Calu3 (cell line): ENCODE measurements around the gene AMMECR1L. TPM values are rescaled to one million over a fixed set of nuclear protein-coding genes. Genes with fewer than 3 reads are reported as not detected.
"Not testable (repeated sequence)": the region's sequence is repeated elsewhere in the genome, so short reads cannot be mapped to it uniquely, and the experiment has no call there.

Source experiments
- BruUV-seq: library from RNA; stranded (reverse); fragments of 400-500 nt; replicated peaks from 2 replicates; lab custom pipeline; 2021; lab: Mats Ljungman, UMichigan
- CTCF ChIA-PET: fragments of 300-600 bp; sonication (Branson Sonifier 250); formaldehyde crosslinking; loops from one replicate; lab custom pipeline; 2022; ENCODE audit warnings: antibody characterized with exemption; lab: Charles Lee
- DNase-seq: peaks from one replicate; pipeline ENCODE4 v3.0.0; 2022
- H3K27ac Mint-ChIP-seq: one replicate; pipeline ENCODE4 v1.8.0; 2022; ENCODE audit warnings: mixed read lengths; ENCODE audit not compliant: unreplicated experiment
- H3K27me3 Mint-ChIP-seq: one replicate; pipeline ENCODE4 v1.8.0; 2022; ENCODE audit warnings: mixed read lengths; ENCODE audit not compliant: unreplicated experiment
- H3K36me3 Mint-ChIP-seq: one replicate; pipeline ENCODE4 v1.8.0; 2022; ENCODE audit warnings: mild to moderate bottlenecking, moderate library complexity, mixed read lengths; ENCODE audit not compliant: insufficient read depth, unreplicated experiment
- H3K4me1 Mint-ChIP-seq: one replicate; pipeline ENCODE4 v1.8.0; 2022; ENCODE audit warnings: mild to moderate bottlenecking, low read depth, mixed read lengths; ENCODE audit not compliant: unreplicated experiment
- H3K4me3 Mint-ChIP-seq: one replicate; pipeline ENCODE4 v1.8.0; 2022; ENCODE audit warnings: mild to moderate bottlenecking, low read depth, moderate library complexity, mixed read lengths; ENCODE audit not compliant: unreplicated experiment
- H3K9me3 Mint-ChIP-seq: one replicate; pipeline ENCODE4 v1.8.0; 2022; ENCODE audit warnings: low read depth, mixed read lengths; ENCODE audit not compliant: unreplicated experiment
- intact Hi-C: fragments of 100-400 bp; cut with micrococcal nuclease; formaldehyde crosslinking; loops from one replicate; pipeline ENCODE4 v1.10.0; 2022; ENCODE audit not compliant: unreplicated experiment
- total RNA-seq: library from RNA; stranded (reverse); gene quantifications from 2 replicates; pipeline ENCODE4 v1.2.3, GENCODE V29; 2022
- TF ChIP-seq, protein P1 (sequence below): fragments of 200-600 bp; IDR thresholded peaks from one replicate; pipeline ENCODE4 v1.8.0; 2022; ENCODE audit warnings: antibody characterized with exemption; ENCODE audit not compliant: unreplicated experiment

AMMECR1L gene
- total RNA-seq, 1 experiment from 2014 or later, result 21.6 TPM

- no peaks in the 10 kb centered on the region for H3K36me3 Mint-ChIP-seq
- no peak overlapping the region for H3K27ac Mint-ChIP-seq
- no peaks in the 10 kb centered on the region for H3K4me1 Mint-ChIP-seq
- BruUV-seq, result no TSS peak
- no peak for DNase-seq
- H3K27me3 Mint-ChIP-seq, result no peaks in the 10 kb centered on the region
- intact Hi-C loops, result no loop called here
- CTCF ChIA-PET, result no interaction called here
- H3K4me3 Mint-ChIP-seq, result no peak overlapping the region
- TF ChIP-seq, protein P1, sequence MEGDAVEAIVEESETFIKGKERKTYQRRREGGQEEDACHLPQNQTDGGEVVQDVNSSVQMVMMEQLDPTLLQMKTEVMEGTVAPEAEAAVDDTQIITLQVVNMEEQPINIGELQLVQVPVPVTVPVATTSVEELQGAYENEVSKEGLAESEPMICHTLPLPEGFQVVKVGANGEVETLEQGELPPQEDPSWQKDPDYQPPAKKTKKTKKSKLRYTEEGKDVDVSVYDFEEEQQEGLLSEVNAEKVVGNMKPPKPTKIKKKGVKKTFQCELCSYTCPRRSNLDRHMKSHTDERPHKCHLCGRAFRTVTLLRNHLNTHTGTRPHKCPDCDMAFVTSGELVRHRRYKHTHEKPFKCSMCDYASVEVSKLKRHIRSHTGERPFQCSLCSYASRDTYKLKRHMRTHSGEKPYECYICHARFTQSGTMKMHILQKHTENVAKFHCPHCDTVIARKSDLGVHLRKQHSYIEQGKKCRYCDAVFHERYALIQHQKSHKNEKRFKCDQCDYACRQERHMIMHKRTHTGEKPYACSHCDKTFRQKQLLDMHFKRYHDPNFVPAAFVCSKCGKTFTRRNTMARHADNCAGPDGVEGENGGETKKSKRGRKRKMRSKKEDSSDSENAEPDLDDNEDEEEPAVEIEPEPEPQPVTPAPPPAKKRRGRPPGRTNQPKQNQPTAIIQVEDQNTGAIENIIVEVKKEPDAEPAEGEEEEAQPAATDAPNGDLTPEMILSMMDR, result no peak
- no peaks in the 10 kb centered on the region for H3K9me3 Mint-ChIP-seq
These were observed 50.8 kb downstream of the AMMECR1L start for GRCh38 chr2:127834951-127835350.

GRCh38 chr2:127829845-127830246, 55.9 kb downstream of the AMMECR1L start:
- Mint-ChIP-seq H3K27ac (no peak overlapping the region), H3K27me3 (peaks cover 16% of the 10 kb centered on the region), H3K36me3 (no peaks in the 10 kb centered on the region), H3K4me1 (no peaks in the 10 kb centered on the region), H3K4me3 (no peak overlapping the region), H3K9me3 (peaks cover 6% of the 10 kb centered on the region)
- CTCF ChIA-PET, result no interaction called here
- BruUV-seq, result no TSS peak
- no peak for DNase-seq
- TF ChIP-seq, protein P1, result no peak
- intact Hi-C loops, result no loop called here

- H3K27ac Mint-ChIP-seq, BruUV-seq, intact Hi-C loops, H3K4me1 Mint-ChIP-seq, CTCF ChIA-PET, DNase-seq, H3K4me3 Mint-ChIP-seq, H3K9me3 Mint-ChIP-seq, H3K36me3 Mint-ChIP-seq: not testable (repeated sequence)
- peaks cover 23% of the 10 kb centered on the region for H3K27me3 Mint-ChIP-seq
These were observed 59.0 kb downstream of the AMMECR1L start for GRCh38 chr2:127826708-127827107.

DNA sequence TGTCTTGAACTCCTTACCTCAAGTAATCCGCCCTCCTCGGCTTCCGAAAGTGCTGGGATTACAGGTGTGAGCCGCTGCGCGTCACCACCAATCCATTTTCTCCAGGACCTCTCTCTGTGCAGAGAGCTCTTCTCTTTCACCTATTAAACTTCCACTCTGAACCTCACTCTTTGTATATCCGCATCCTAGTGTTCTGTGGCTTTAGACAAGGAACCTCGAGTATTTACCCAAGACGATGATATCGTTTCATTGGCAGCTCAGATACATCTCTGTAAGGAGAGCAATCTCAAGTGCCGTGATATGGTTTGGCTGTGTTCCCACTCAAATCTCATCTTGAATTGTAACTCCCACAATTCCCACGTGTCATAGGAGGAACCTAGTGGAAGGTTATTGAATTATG, 59.7 kb downstream of the AMMECR1L start:
- intact Hi-C loops, result no loop called here
- no peak for DNase-seq
- H3K36me3 Mint-ChIP-seq, result no peaks in the 10 kb centered on the region
- H3K9me3 Mint-ChIP-seq, result peaks cover 6% of the 10 kb centered on the region
- H3K27me3 Mint-ChIP-seq, result peaks cover 30% of the 10 kb centered on the region
- CTCF ChIA-PET, result interaction anchor here (0.6 kb wide), 1 partner anchor 193 kb away, joined by 3 read pairs; no protein-coding TSS in a partner anchor
- no peaks in the 10 kb centered on the region for H3K4me1 Mint-ChIP-seq
- BruUV-seq, result no TSS peak
- TF ChIP-seq, protein P1, result no peak
- H3K4me3 Mint-ChIP-seq, result no peak overlapping the region
- H3K27ac Mint-ChIP-seq, result no peak overlapping the region

GRCh38 chr2:127820080-127820668, 65.6 kb downstream of the AMMECR1L start:
- Mint-ChIP-seq H3K27ac (no peak overlapping the region), H3K4me3 (no peak overlapping the region), H3K9me3 (peaks cover 6% of the 10 kb centered on the region), H3K36me3 (no peaks in the 10 kb centered on the region), H3K4me1 (no peaks in the 10 kb centered on the region), H3K27me3 (peaks cover 57% of the 10 kb centered on the region)
- TF ChIP-seq, protein P1, result no peak
- intact Hi-C loops, result no loop called here
- CTCF ChIA-PET, result interaction anchor here (0.7 to 2.8 kb wide), 2 partner anchors 229 to 471 kb away, joined by 3 to 8 read pairs; no protein-coding TSS in a partner anchor
- BruUV-seq, result no TSS peak
- DNase-seq, result no peak
